Endodermal cell (in vitro differentiated cells): ENCODE measurements around the gene NGEF. TPM values are rescaled to one million over a fixed set of nuclear protein-coding genes. Genes with fewer than 3 reads are reported as not detected.

Source experiments
- DNase-seq: peaks from one replicate; pipeline ENCODE4 v3.0.0-alpha.2; 2017
- H3K27ac ChIP-seq: 2 replicates; pipeline ENCODE4 v1.5.1; 2013; ENCODE audit warnings: mild to moderate bottlenecking, low read depth, low read length, moderate library complexity
- H3K27me3 ChIP-seq: 2 replicates; pipeline ENCODE4 v1.6.1; 2013; ENCODE audit warnings: mild to moderate bottlenecking, low read length, moderate library complexity; ENCODE audit not compliant: insufficient read depth, control insufficient read depth, poor library complexity, severe bottlenecking
- H3K36me3 ChIP-seq: 2 replicates; pipeline ENCODE4 v1.7.0; 2013; ENCODE audit warnings: mild to moderate bottlenecking, low read length, moderate library complexity; ENCODE audit not compliant: control insufficient read depth, insufficient read depth
- H3K4me1 ChIP-seq: one replicate; pipeline ENCODE4 v1.7.0; 2013; ENCODE audit warnings: low read length; ENCODE audit not compliant: control insufficient read depth, insufficient read depth
- H3K4me3 ChIP-seq: 2 replicates; pipeline ENCODE4 v1.5.1; 2013; ENCODE audit warnings: mild to moderate bottlenecking, low read length, moderate library complexity
- H3K9ac ChIP-seq: 2 replicates; pipeline ENCODE4 v1.6.1; 2013; ENCODE audit warnings: mild to moderate bottlenecking, low read length, moderate library complexity; ENCODE audit not compliant: poor library complexity, severe bottlenecking; ENCODE audit errors: extremely low read depth
- H3K9me3 ChIP-seq: 2 replicates; pipeline ENCODE4 v1.6.1; 2013; ENCODE audit warnings: mild to moderate bottlenecking, low read length, moderate library complexity; ENCODE audit not compliant: control insufficient read depth
- H3K27ac Mint-ChIP-seq: 2 replicates; pipeline ENCODE4 v1.8.0; 2020; ENCODE audit warnings: mixed read lengths
- H3K27me3 Mint-ChIP-seq: 2 replicates; pipeline ENCODE4 v1.8.0; 2021; ENCODE audit warnings: mild to moderate bottlenecking, mixed read lengths; ENCODE audit not compliant: insufficient read depth
- H3K36me3 Mint-ChIP-seq: 2 replicates; pipeline ENCODE4 v1.8.0; 2020; ENCODE audit warnings: low read depth, mixed read lengths
- H3K4me1 Mint-ChIP-seq: 2 replicates; pipeline ENCODE4 v1.8.0; 2020; ENCODE audit warnings: mixed read lengths
- H3K4me3 Mint-ChIP-seq: 2 replicates; pipeline ENCODE4 v1.8.0; 2020; ENCODE audit warnings: mild to moderate bottlenecking, moderate library complexity, mixed read lengths
- H3K9me3 Mint-ChIP-seq: 2 replicates; pipeline ENCODE4 v1.8.0; 2020; ENCODE audit warnings: mild to moderate bottlenecking, mixed read lengths
- whole genome bisulfite sequencing, 2 experiments: methylation state at CpG; one replicate each; pipeline versions ENCODE4 v1.1.5 to v1.1.7; 2013; ENCODE audit warnings: missing lambda C conversion rate in 2 of 2, mixed read lengths in 1 of 2; ENCODE audit not compliant: insufficient coverage in 1 of 2, insufficient read length in 1 of 2; 5-methylcytosine and 5-hydroxymethylcytosine counted together
- total RNA-seq, 2 donors: library from RNA; stranded (reverse); fragmentation: NEBNext Ultra II Directional in 1 of 2; extraction: Animal tissue kit (Norgen Biotek cat#: 25700) in 1 of 2; gene quantifications; 2 replicates in 1 of 2; 3 replicates in 1 of 2; pipeline ENCODE4 v1.2.1, GENCODE V29; 2021
- TF ChIP-seq, protein P1 (sequence below): fragments of 200-600 bp; sonication (generic); conservative IDR thresholded peaks from 2 replicates; pipeline ENCODE4 v1.5.0; 2021; ENCODE audit warnings: antibody characterized with exemption, mild to moderate bottlenecking

NGEF gene
- total RNA-seq, 2 donors from 2014 or later, result 1.8 to 2.9 TPM

DNA sequence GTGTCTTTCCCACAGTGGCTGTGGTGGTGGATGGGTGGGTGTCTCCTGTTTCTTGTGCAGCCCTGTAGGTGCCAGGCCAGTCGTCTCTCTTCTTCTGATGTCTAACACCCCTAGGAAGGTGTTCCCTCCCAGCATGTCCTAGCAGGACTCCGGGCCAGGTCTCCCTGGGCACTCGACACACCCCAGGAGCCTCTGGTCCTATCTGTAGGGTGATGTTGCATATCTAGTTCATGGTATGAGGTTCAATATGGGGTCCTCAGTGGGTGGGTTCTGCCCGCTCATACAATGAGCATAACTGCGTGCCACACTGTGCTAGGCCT lies 14.4 kb downstream of the NGEF start:
- H3K9me3 Mint-ChIP-seq, result no peaks in the 10 kb centered on the region
- Histone ChIP-seq H3K36me3 (no peaks in the 10 kb centered on the region), H3K27ac (no peak overlapping the region), H3K4me1 (no peaks in the 10 kb centered on the region), H3K4me3 (no peak overlapping the region), H3K9ac (no peak overlapping the region), H3K27me3 (no peaks in the 10 kb centered on the region), H3K9me3 (no peaks in the 10 kb centered on the region)
- no peak overlapping the region for H3K27ac Mint-ChIP-seq
- 83 to 100% methylated on average over 1 to 5 of the region's 5 CpGs for WGBS, 2 experiments
- H3K4me3 Mint-ChIP-seq, result no peak overlapping the region
- peak; percentile 26 for DNase-seq
- no peaks in the 10 kb centered on the region for H3K27me3 Mint-ChIP-seq
- no peaks in the 10 kb centered on the region for H3K36me3 Mint-ChIP-seq
- no peaks in the 10 kb centered on the region for H3K4me1 Mint-ChIP-seq
- TF ChIP-seq, protein P1, sequence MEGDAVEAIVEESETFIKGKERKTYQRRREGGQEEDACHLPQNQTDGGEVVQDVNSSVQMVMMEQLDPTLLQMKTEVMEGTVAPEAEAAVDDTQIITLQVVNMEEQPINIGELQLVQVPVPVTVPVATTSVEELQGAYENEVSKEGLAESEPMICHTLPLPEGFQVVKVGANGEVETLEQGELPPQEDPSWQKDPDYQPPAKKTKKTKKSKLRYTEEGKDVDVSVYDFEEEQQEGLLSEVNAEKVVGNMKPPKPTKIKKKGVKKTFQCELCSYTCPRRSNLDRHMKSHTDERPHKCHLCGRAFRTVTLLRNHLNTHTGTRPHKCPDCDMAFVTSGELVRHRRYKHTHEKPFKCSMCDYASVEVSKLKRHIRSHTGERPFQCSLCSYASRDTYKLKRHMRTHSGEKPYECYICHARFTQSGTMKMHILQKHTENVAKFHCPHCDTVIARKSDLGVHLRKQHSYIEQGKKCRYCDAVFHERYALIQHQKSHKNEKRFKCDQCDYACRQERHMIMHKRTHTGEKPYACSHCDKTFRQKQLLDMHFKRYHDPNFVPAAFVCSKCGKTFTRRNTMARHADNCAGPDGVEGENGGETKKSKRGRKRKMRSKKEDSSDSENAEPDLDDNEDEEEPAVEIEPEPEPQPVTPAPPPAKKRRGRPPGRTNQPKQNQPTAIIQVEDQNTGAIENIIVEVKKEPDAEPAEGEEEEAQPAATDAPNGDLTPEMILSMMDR, result no peak

DNA sequence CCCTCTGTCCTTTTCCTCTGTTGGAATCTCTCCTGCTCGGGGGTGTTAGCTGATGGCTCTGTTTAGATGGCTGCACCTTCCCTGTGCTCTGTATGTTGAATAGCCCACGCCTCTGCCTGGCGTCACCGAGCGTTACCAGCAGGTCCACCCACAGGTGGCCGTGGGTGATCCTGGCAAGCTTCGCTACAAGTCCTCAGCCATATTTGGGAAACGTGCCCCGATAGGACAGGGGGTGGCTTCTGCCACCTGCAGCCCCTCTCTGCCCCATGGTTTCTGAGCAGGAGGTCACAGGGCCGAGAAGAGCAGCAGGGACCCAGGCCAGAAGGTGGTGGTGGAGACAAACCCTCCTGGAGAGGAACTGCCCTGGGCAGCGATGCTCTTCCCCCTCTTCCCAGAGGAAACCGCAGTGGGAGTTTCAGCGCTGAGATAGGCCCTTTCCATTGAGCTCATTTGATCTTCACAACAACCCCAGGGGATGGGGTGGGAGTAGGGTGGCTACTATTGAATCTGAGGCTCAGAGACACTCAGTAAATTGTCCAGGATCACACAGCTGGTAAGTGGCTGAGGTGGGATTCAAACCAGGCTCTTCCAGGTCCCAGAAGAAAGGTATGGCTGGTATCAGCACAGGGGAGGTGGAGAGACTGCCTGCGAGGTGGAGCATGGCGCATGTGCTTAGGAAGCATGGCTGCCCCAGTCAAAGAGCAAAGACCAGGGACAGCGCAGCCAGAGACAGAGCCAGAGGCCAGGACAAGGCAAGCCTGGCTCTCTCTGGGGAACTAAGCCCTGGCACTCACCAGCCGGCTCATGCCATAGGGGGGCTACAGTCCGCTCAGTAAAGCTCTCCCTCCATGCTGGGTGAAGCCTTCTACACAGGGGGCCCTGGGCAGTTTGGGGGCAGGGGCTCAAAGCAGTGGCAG lies 15.0 kb downstream of the NGEF start:
- H3K9me3 ChIP-seq, result no peaks in the 10 kb centered on the region
- H3K36me3 Mint-ChIP-seq, result no peaks in the 10 kb centered on the region
- H3K27ac ChIP-seq, result no peak overlapping the region
- no peaks in the 10 kb centered on the region for H3K27me3 ChIP-seq
- no peaks in the 10 kb centered on the region for H3K4me1 ChIP-seq
- H3K9me3 Mint-ChIP-seq, result no peaks in the 10 kb centered on the region
- DNase-seq, result no peak
- H3K9ac ChIP-seq, result no peak overlapping the region
- no peak overlapping the region for H3K27ac Mint-ChIP-seq
- 92 to 96% methylated on average over 11 to 18 of the region's 18 CpGs for WGBS, 2 experiments
- no peak overlapping the region for H3K4me3 ChIP-seq
- H3K4me3 Mint-ChIP-seq, result no peak overlapping the region
- TF ChIP-seq, protein P1, result no peak
- no peaks in the 10 kb centered on the region for H3K36me3 ChIP-seq
- H3K4me1 Mint-ChIP-seq, result no peaks in the 10 kb centered on the region
- no peaks in the 10 kb centered on the region for H3K27me3 Mint-ChIP-seq

DNA sequence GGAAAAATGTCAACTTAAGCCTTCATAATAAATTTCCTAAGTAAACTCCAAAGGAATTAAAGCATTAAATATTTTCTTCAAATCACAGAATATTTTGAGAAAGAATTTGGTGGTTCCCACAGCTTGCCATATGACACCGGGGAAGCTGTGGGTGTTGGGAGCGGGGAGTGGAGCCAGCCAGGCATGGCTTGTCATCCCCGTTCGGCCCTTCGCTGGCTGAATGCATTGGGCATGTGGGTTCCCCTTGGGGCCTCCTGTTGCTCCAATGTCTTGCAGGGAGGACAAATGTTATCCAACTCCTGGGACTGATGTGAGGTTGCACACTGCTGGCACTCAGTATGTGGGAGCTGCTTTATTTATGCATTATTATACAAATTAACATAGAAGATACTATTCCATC lies 18.6 kb downstream of the NGEF start:
- Histone ChIP-seq H3K4me3 (no peak overlapping the region), H3K27ac (no peak overlapping the region), H3K36me3 (no peaks in the 10 kb centered on the region), H3K27me3 (no peaks in the 10 kb centered on the region), H3K4me1 (no peaks in the 10 kb centered on the region), H3K9ac (no peak overlapping the region), H3K9me3 (no peaks in the 10 kb centered on the region)
- no peaks in the 10 kb centered on the region for H3K9me3 Mint-ChIP-seq
- no peaks in the 10 kb centered on the region for H3K36me3 Mint-ChIP-seq
- WGBS, 2 experiments, result 90% methylated on average over 5 of the region's 5 CpGs; no CpG with 5 or more reads in 1 of the 2 experiments
- H3K27me3 Mint-ChIP-seq, result no peaks in the 10 kb centered on the region
- TF ChIP-seq, protein P1, result no peak
- no peak overlapping the region for H3K27ac Mint-ChIP-seq
- no peaks in the 10 kb centered on the region for H3K4me1 Mint-ChIP-seq
- peak; percentile 39 for DNase-seq
- no peak overlapping the region for H3K4me3 Mint-ChIP-seq
